ENCODE measurements around the gene EVI5.

DNA sequence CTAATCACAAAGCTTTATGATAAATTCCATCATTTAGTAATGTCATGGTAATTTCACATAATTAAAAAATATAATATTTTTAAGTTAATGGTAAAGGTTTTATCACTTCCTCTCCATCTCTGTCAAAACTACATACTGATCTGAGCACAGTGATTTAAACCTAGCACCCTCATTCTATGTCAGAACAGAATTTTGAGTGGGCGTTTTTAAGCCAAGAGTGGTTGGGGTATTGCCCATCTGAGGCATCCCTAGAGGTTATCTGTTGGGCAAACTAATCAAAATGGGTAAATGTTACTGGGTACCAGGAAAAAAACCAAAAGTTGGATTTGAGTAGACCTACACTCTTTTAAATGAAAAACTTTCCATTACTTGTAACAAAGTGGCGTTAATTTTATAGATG, 197.5 kb downstream of the EVI5 start:
- TF ChIP-seq, protein P1, sequence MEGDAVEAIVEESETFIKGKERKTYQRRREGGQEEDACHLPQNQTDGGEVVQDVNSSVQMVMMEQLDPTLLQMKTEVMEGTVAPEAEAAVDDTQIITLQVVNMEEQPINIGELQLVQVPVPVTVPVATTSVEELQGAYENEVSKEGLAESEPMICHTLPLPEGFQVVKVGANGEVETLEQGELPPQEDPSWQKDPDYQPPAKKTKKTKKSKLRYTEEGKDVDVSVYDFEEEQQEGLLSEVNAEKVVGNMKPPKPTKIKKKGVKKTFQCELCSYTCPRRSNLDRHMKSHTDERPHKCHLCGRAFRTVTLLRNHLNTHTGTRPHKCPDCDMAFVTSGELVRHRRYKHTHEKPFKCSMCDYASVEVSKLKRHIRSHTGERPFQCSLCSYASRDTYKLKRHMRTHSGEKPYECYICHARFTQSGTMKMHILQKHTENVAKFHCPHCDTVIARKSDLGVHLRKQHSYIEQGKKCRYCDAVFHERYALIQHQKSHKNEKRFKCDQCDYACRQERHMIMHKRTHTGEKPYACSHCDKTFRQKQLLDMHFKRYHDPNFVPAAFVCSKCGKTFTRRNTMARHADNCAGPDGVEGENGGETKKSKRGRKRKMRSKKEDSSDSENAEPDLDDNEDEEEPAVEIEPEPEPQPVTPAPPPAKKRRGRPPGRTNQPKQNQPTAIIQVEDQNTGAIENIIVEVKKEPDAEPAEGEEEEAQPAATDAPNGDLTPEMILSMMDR (IDR thresholded peaks at IDR 0.05) = no peak
- TF ChIP-seq POLR2AphosphoS5 (IDR thresholded peaks at IDR 0.05; ENCODE audit: insufficient read depth in 1 of 2, low read depth in 1 of 2) = no peak
